ENCODE data around the gene RBM45. TPM values are rescaled to one million over a fixed set of nuclear protein-coding genes. Genes with fewer than 3 reads are reported as not detected.

RBM45 gene
- total RNA-seq, 1 donor from 2014 or later: 19.7 TPM

- H3K4me1 Mint-ChIP-seq (ENCODE audit: low read depth): peaks cover 6% of the 10 kb centered on the region
- H3K9me3 Mint-ChIP-seq (ENCODE audit: low read depth): no peaks in the 10 kb centered on the region
- peaks cover 4% of the 10 kb centered on the region for H3K36me3 Mint-ChIP-seq (ENCODE audit: insufficient read depth)
- no peak overlapping the region for H3K4me3 Mint-ChIP-seq (ENCODE audit: low read depth)
- H3K27me3 Mint-ChIP-seq: no peaks in the 10 kb centered on the region
- no peak for TF ChIP-seq CTCF (IDR thresholded peaks at IDR 0.05; ENCODE audit: unreplicated experiment)
- H3K27ac Mint-ChIP-seq: no peak overlapping the region
- no peak for DNase-seq (ENCODE audit: low spot score, unreplicated experiment)
These were observed 5.5 kb downstream of the RBM45 start for GRCh38 chr2:178117725-178118124.

- TF ChIP-seq CTCF (IDR thresholded peaks at IDR 0.05; ENCODE audit: unreplicated experiment): no peak
- no peaks in the 10 kb centered on the region for H3K27me3 Mint-ChIP-seq
- no peak for DNase-seq (ENCODE audit: low spot score, unreplicated experiment)
- H3K4me1 Mint-ChIP-seq (ENCODE audit: low read depth): no peaks in the 10 kb centered on the region
- H3K27ac Mint-ChIP-seq: no peak overlapping the region
- H3K9me3 Mint-ChIP-seq (ENCODE audit: low read depth): no peaks in the 10 kb centered on the region
- H3K4me3 Mint-ChIP-seq (ENCODE audit: low read depth): no peak overlapping the region
- peaks cover 8% of the 10 kb centered on the region for H3K36me3 Mint-ChIP-seq (ENCODE audit: insufficient read depth)
These were observed 7.1 kb downstream of the RBM45 start for GRCh38 chr2:178119179-178119922.

- Mint-ChIP-seq H3K27ac (no peak overlapping the region), H3K9me3 (ENCODE audit: low read depth) (no peaks in the 10 kb centered on the region), H3K4me3 (ENCODE audit: low read depth) (no peak overlapping the region), H3K4me1 (ENCODE audit: low read depth) (peaks cover 9% of the 10 kb centered on the region), H3K27me3 (no peaks in the 10 kb centered on the region), H3K36me3 (ENCODE audit: insufficient read depth) (peaks cover 18% of the 10 kb centered on the region)
- no peak for TF ChIP-seq CTCF (IDR thresholded peaks at IDR 0.05; ENCODE audit: unreplicated experiment)
- no peak for DNase-seq (ENCODE audit: low spot score, unreplicated experiment)
These were observed 10.9 kb downstream of the RBM45 start for GRCh38 chr2:178123163-178123562.

- H3K4me1 Mint-ChIP-seq (ENCODE audit: low read depth): peaks cover 9% of the 10 kb centered on the region
- no peak overlapping the region for H3K4me3 Mint-ChIP-seq (ENCODE audit: low read depth)
- DNase-seq (ENCODE audit: low spot score, unreplicated experiment): no peak
- no peaks in the 10 kb centered on the region for H3K9me3 Mint-ChIP-seq (ENCODE audit: low read depth)
- H3K27me3 Mint-ChIP-seq: no peaks in the 10 kb centered on the region
- peak overlapping the region; percentile 12 for H3K27ac Mint-ChIP-seq
- peaks cover 18% of the 10 kb centered on the region for H3K36me3 Mint-ChIP-seq (ENCODE audit: insufficient read depth)
- no peak for TF ChIP-seq CTCF (IDR thresholded peaks at IDR 0.05; ENCODE audit: unreplicated experiment)
These were observed 12.9 kb downstream of the RBM45 start for GRCh38 chr2:178125125-178125524.

GRCh38 chr2:178125862-178126261, 13.6 kb downstream of the RBM45 start:
- peak overlapping the region; percentile 12 for H3K27ac Mint-ChIP-seq
- H3K4me3 Mint-ChIP-seq (ENCODE audit: low read depth): peak overlapping the region; percentile 1
- no peak for DNase-seq (ENCODE audit: low spot score, unreplicated experiment)
- no peaks in the 10 kb centered on the region for H3K9me3 Mint-ChIP-seq (ENCODE audit: low read depth)
- no peak for TF ChIP-seq CTCF (IDR thresholded peaks at IDR 0.05; ENCODE audit: unreplicated experiment)
- peaks cover 18% of the 10 kb centered on the region for H3K36me3 Mint-ChIP-seq (ENCODE audit: insufficient read depth)
- no peaks in the 10 kb centered on the region for H3K27me3 Mint-ChIP-seq
- H3K4me1 Mint-ChIP-seq (ENCODE audit: low read depth): peaks cover 9% of the 10 kb centered on the region
